Stimulated activated CD4-positive, alpha-beta T cell treated with anti-CD3 and anti-CD28 coated beads, Interleukin-4, amount 100 ng/mL, for 24 hours (primary cell): ENCODE results near the gene WIPI1.
"Not testable (repeated sequence)": the region's sequence is repeated elsewhere in the genome, so short reads cannot be mapped to it uniquely, and the experiment has no call there.

Experiments used
- DNase-seq: peaks from one replicate; pipeline ENCODE4 v3.0.0-alpha.2; 2020

WIPI1 gene

DNA sequence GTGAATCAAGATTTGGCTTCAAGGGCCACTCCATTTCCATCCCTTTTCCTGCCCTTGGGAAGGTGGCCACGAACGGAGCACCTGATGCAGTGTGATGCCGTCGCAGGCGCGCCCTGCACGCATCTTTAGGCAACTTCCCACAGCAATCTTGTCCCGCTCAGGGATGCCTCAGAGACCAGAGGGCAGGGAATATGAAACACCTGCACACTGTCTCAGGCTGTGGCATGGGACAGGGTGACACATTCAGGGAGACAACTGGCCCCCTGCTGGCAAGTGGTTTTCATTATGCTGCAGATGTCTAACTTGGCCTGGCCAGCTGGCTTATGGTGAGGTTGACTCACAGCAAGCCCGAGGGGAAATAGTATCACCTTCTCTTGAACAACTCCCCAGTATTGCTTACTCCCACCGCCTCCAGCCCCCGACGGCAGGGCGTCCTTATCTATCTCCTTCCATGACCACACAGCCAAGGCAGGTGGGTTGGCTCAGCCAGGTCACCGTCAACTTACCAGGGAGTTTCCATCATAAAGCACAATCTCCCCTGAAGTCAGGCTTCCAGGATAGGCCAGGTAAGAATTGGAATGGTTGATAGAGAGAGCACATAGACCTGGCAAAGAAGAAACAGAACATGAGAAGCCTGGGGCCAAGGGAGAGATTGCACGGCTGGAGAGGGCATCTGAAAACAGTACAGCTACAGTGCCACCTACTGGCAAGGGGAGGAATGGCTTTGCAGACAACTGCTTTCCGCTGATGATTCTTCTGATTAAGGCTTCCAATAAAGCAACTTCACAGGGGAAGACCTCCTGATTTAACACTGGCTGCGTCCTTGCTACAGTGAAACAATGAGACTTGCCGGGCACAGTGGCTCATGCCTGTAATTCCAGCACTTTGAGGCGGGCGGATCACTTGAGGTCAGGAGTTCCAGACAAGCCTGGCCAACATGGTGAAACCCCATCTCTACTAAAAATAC is 21.1 kb downstream of the WIPI1 start:
- DNase-seq, result peak; percentile 88

- no peak for DNase-seq
Observed at GRCh38 chr17:68435361-68435760, 21.9 kb downstream of the WIPI1 start.

DNA sequence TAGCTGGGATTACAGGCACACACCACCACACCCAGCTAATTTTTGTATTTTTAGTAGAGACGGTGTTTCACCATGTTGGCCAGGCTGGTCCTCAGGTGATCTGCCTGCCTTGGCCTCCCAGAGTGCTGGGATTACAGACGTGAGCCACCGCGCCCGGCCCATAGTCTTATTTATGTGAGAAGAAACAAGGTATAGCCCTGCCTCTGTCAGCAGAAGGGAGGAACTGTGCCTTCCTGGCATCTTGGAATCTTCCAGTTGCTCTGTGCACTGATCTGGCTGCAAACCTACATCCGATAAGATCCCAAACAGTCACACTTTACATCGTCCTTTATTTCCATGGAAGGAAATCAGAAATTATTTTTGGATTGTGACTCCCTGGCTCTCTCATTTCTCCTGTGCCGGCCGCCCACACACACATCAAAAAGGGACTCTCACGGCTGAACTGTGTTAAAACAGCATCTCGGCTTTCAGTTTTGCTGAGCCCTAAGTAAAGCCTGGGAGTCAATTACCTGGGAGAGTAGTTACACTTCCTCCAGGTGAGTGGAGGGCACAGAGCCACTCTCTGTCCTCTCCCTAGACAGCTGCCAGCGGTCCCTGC is 23.3 kb downstream of the WIPI1 start:
- DNase-seq, result no peak

- DNase-seq, result no peak
Observed at GRCh38 chr17:68433211-68433610, 24.1 kb downstream of the WIPI1 start.

DNA sequence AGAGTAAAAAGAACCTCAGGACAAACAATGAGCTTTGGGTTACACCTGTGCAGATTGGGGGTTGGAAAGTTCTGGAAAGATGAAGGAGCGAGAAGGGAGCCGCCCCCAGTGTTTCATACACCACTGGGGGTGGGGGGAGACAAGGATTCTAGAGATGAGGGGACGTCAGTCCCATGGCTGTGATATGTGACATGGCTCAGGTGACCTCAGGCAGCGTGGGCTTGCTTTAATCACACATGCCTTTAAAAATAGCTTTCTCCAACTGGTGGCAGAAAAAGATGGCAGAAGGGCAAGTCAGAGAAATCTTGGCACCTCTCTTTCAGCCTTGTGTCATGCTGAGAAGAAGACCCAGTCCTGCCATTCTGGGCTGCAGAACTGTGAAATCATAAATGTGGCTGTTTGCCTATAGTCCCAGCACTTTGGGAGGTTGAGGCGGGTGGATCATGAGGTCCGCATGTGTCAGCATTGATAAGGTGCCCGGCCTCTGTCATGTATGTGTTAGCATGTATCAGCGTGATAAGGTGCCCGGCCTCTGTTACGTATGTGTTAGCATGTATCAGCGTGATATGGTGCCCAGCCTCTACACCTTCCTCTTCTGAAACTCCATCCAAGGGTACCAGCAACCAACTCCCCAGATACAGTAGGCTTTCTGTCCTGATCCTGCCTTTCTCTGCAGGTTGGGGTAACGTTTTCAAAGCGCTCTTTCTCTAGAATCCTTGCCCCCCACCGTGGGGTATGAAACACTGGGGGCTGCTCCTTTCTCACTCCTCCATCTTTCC is 25.0 kb downstream of the WIPI1 start:
- no peak for DNase-seq

DNA sequence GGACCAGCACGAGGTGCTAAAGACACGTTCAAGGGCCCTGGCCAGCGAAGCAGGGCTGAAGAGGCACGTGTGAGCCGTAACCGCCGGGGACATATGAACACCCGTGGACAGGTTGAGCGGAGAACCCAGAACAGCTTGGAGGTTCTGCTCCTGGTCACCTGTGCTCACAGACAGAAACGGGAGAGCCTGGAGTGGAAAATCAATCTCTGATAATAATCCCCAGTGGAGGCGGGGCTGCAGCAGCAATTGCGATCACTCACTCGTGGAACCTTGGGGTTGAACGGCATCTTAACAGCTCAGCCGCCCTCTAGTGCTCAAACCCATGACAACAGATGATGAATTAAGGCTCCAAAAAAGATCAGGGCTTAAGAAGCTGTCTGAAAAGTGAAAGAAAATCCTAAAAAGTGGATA is 25.6 kb downstream of the WIPI1 start:
- DNase-seq, result peak; percentile 56

GRCh38 chr17:68431045-68431608 is 26.2 kb downstream of the WIPI1 start:
- DNase-seq, result no peak

DNA sequence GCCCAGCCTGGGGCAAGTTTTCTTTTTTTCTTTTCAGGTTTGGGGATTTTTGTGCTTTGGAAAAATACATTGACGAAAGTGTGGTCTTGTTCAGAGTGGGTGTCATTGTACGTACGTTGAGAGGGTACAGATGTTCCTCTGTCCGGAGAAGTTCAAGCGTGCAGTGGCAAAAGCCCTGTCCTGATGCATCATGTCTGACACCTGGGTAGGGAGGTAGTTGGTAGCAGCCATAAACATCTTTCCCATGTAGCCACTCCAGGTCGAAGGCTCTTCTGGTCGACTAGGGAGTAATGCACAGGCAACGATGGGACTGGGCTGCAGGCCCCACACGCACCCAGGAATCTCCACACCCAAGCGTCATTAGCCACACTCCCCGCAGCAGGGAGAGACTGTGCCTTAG is 27.4 kb downstream of the WIPI1 start:
- DNase-seq, result no peak

DNA sequence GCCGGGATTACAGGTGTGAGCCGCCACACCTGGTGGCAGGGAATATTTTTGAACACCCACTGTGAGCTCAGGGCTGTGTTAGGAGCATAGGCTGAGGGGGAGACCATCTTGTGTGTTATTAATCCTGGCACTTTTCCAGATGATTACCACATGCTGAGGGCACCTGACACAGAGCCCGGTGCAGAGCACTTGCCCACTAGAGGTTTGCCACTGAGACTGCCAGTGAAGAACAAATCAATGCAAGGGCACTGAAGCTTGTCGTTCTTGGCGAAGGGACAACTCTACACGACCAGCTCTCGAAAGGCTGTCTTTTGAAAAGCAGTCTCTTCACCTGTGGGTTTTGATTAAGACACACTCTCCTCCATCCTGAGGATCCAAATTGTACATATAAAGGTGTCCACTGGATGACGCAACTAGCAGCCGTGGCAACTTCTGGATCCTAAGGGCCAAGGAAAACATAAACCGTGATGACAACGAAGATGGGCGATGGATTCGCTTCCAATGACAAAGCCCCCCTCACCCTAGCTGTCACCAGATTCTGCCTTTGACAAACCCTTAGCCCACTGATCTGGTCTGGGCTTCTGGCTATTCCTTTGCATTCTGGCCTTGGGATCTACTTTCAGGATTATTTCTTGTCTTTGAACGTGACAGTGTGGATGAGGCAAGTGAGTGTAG is 28.7 kb downstream of the WIPI1 start:
- no peak for DNase-seq

DNA sequence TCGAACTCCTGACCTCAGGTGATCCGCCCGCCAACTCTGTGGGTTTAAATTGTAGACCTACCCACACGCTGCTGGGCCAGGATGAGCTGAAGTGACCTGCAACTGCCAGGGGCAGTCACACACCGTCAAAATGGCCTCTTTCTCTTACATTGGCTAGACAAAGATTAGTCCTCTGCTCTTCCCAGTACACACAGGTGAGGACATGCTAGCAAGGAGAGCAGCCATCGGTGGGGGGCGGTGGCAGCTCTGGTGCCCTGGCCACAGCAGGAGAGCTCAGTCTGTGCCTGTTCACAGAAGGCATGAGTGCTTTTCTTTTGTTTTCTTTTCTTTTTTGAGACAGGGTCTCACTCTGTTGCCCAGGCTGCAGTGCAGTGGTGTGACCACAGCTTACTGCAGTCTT is 29.7 kb downstream of the WIPI1 start:
- DNase-seq, result no peak

- no peak for DNase-seq
Observed at GRCh38 chr17:68425979-68426378, 31.3 kb downstream of the WIPI1 start.

GRCh38 chr17:68424861-68425260 is 32.4 kb downstream of the WIPI1 start:
- no peak for DNase-seq

DNA sequence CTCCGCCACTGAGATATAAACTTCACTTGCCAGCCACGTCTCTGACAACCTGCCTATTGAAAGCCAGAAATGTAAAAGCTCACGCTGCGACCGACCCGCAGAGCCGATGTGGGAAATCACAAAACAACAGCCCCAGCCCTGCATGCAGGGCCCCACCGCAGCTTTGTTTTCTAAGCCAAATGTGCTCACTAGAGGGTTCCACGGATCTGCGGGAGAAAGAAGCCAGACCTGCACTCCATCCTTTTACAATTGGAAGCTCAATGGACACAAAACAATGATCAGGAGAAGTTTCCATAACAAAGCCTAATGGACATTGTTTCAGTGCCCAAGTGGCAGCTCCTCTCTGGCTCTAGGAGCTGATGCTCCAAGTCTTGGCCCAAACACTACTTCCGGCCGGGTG is 33.1 kb downstream of the WIPI1 start:
- no peak for DNase-seq

- no peak for DNase-seq
Observed at GRCh38 chr17:68423251-68423650, 34.0 kb downstream of the WIPI1 start.

GRCh38 chr17:68422821-68423220 is 34.5 kb downstream of the WIPI1 start:
- no peak for DNase-seq

- DNase-seq, result no peak
Observed at GRCh38 chr17:68421486-68421885, 35.8 kb downstream of the WIPI1 start.

- no peak for DNase-seq
Observed at GRCh38 chr17:68420065-68420464, 37.2 kb downstream of the WIPI1 start.

GRCh38 chr17:68418876-68419275 is 38.4 kb downstream of the WIPI1 start:
- DNase-seq, result no peak

- DNase-seq, result no peak
Observed at GRCh38 chr17:68417317-68417716, 40.0 kb downstream of the WIPI1 start.

DNA sequence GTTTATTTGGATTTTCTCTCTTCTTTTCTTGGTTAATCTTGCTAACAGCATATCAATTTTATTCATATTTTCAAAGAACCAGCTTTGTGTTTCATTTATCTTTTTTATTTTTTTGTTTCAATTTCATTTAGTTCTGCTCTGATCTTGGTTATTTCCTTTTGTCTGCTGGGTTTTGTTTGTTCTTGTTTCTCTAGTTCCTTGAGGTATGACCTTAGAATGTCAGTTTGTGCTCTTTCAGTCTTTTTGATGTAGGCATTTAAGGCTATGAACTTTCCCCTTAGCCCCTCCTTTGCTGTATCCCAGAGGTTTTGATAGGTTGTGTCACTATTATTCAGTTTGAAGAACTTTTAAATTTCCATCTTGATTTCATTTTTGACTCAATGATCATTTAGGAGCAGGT is 42.4 kb downstream of the WIPI1 start:
- DNase-seq, result not testable (repeated sequence)

- DNase-seq, result peak; percentile 66
Observed at GRCh38 chr17:68413597-68414560, 43.4 kb downstream of the WIPI1 start.
